ENCODE results near the gene ZNF543.

DNA sequence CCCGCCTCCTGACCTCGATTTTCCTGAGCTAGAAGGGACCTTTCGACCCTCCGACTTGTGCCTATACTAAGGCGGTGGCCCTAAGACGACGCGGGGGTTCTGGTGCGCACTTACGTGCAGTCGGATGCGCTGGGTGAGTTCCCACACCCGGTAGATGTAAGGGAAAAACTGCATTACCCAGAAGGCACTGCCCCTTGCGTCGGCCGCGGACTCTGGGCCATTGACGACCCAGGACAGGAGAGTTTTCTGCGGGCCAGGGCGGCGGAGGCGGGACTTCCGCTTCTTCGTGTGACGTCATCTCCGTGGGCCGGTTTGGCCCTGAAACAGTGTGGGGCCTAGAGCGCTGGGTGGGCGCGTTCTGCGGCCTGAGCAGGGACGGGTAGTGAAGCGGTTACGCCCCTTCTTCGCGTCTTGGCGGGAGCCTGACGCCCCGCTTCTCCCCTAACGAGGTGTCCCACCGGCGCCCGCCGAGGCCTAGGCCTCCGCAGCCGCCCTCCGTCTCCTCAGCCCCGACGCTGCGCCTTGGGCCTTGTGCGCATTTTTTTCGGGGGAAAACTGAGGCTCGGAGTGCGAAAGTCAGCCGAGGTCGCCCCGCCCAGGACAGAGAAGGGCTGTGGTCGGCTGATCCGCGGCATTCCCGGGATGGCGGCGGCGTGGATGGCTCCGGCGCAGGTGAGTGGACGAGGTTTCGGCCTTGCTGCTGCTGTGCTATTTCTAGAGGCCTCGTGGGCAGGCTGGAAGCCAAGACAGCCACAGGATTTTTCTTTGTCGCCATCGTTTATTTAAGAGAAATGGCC lies 39.9 kb upstream of the ZNF543 start, which contains the start of gene ZNF460:
- TF ChIP-seq, protein P1, sequence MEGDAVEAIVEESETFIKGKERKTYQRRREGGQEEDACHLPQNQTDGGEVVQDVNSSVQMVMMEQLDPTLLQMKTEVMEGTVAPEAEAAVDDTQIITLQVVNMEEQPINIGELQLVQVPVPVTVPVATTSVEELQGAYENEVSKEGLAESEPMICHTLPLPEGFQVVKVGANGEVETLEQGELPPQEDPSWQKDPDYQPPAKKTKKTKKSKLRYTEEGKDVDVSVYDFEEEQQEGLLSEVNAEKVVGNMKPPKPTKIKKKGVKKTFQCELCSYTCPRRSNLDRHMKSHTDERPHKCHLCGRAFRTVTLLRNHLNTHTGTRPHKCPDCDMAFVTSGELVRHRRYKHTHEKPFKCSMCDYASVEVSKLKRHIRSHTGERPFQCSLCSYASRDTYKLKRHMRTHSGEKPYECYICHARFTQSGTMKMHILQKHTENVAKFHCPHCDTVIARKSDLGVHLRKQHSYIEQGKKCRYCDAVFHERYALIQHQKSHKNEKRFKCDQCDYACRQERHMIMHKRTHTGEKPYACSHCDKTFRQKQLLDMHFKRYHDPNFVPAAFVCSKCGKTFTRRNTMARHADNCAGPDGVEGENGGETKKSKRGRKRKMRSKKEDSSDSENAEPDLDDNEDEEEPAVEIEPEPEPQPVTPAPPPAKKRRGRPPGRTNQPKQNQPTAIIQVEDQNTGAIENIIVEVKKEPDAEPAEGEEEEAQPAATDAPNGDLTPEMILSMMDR (IDR thresholded peaks at IDR 0.05): peak; percentile 9
- TF ChIP-seq EZH2 (IDR thresholded peaks at IDR 0.05; ENCODE audit: borderline replicate concordance, insufficient read depth, low read depth, low read length, poor library complexity, severe bottlenecking): no peak

Data from B cell (primary cell).